ENCODE data around the gene ANKRD24. TPM values are rescaled to one million over a fixed set of nuclear protein-coding genes. Genes with fewer than 3 reads are reported as not detected.

ANKRD24 gene
- total and polyA plus RNA-seq, 2 experiments from 2014 or later = 3.7 to 18.0 TPM

GRCh38 chr19:4186087-4186993 is 3.9 kb downstream of the ANKRD24 start:
- H3K4me1 Mint-ChIP-seq = no peaks in the 10 kb centered on the region; the same call in 2 of the 3 replicates
- Histone ChIP-seq H3K27me3 (ENCODE audit: insufficient read depth) (no peaks in the 10 kb centered on the region), H2AFZ (peak overlapping the region; percentile 89), H3K4me2 (peak overlapping the region; percentile 71), H3K4me1 (ENCODE audit: insufficient read depth) (peaks cover 6% of the 10 kb centered on the region; the same call in 1 of the 2 replicates), H3K9me2 (ENCODE audit: insufficient read depth) (no peaks in the 10 kb centered on the region), H3K27ac (ENCODE audit: low read depth) (no peak overlapping the region), H3K4me3 (0 out of 2 replicates have a peak overlapping the region, but pooled peaks have one; percentile 32), H3K79me2 (replicated peaks; ENCODE audit: insufficient read depth) (no peaks in the 10 kb centered on the region; the same call in 1 of the 2 replicates), H4K20me1 (replicated peaks; ENCODE audit: insufficient read depth) (no peaks in the 10 kb centered on the region), H3F3A (replicated peaks; ENCODE audit: low read depth) (peaks cover 3% of the 10 kb centered on the region; the same call in 1 of the 2 replicates), H3K36me3 (ENCODE audit: insufficient read depth) (no peaks in the 10 kb centered on the region)
- DNase-seq (ENCODE audit: low spot score) = peak; percentile 96
- peak; percentile 85 for ATAC-seq
- no peak overlapping the region for H3K27ac Mint-ChIP-seq
- TF ChIP-seq CTCF (conservative IDR thresholded peaks at IDR 0.05; ENCODE audit: low read depth in 2 of 2) (peak; percentile 84 to 94), REST (IDR thresholded peaks at IDR 0.05; ENCODE audit: unreplicated experiment) (no peak), CREB1 (CRISPR knock-in tag; IDR thresholded peaks at IDR 0.05; ENCODE audit: low read depth) (0 out of 2 replicates have a peak, but pooled peaks have one; percentile 17), ZNF462 (CRISPR knock-in tag; IDR thresholded peaks at IDR 0.05) (0 out of 2 replicates have a peak, but pooled peaks have one; percentile 16)
- H3K36me3 Mint-ChIP-seq (ENCODE audit: low read depth) = no peaks in the 10 kb centered on the region
- peaks cover 9% of the 10 kb centered on the region for H3K27me3 Mint-ChIP-seq (ENCODE audit: insufficient read depth, low read depth, poor library complexity)
- H3K9me3 Mint-ChIP-seq = no peaks in the 10 kb centered on the region; the same call in 1 of the 3 replicates
- H3K4me3 Mint-ChIP-seq = peak overlapping the region; percentile 6; the same call in 1 of the 3 replicates
